ENCODE measurements around the gene ZNF516.

The ZNF516 gene

GRCh38 chr18:76475450-76476194 lies 19.4 kb downstream of the ZNF516 start:
- no peak for TF ChIP-seq CEBPB (IDR thresholded peaks at IDR 0.05)
- no peak for TF ChIP-seq TEAD4 (IDR thresholded peaks at IDR 0.05)
- TF ChIP-seq USF1 (IDR thresholded peaks at IDR 0.05), result no peak
- no peak for TF ChIP-seq EGR1 (IDR thresholded peaks at IDR 0.05)
- TF ChIP-seq CREB1 (IDR thresholded peaks at IDR 0.05; ENCODE audit: low read depth), result no peak
- no peak for TF ChIP-seq YY1 (IDR thresholded peaks at IDR 0.05; ENCODE audit: low read depth)
- no peak for TF ChIP-seq RAD21 (IDR thresholded peaks at IDR 0.05; ENCODE audit: low read depth)
- TF ChIP-seq TAF1 (IDR thresholded peaks at IDR 0.05; ENCODE audit: low read depth), result no peak
- TF ChIP-seq REST (IDR thresholded peaks at IDR 0.05; ENCODE audit: low read depth), result no peak
- TF ChIP-seq TCF12 (IDR thresholded peaks at IDR 0.05; ENCODE audit: low read depth), result no peak
- no peak for TF ChIP-seq EP300 (IDR thresholded peaks at IDR 0.05; ENCODE audit: borderline replicate concordance)
- no peak for TF ChIP-seq ZBTB7A (IDR thresholded peaks at IDR 0.05; ENCODE audit: low read depth)
- TF ChIP-seq FOXM1 (IDR thresholded peaks at IDR 0.05; ENCODE audit: borderline replicate concordance, low read depth), result no peak
- TF ChIP-seq MAX (IDR thresholded peaks at IDR 0.05), result no peak
- no peak for TF ChIP-seq NFIC (IDR thresholded peaks at IDR 0.05)

- TF ChIP-seq REST (IDR thresholded peaks at IDR 0.05; ENCODE audit: low read depth) (no peak), NFIC (IDR thresholded peaks at IDR 0.05) (no peak), RAD21 (IDR thresholded peaks at IDR 0.05; ENCODE audit: low read depth) (no peak), EGR1 (IDR thresholded peaks at IDR 0.05) (no peak), YY1 (IDR thresholded peaks at IDR 0.05; ENCODE audit: low read depth) (no peak), FOXM1 (IDR thresholded peaks at IDR 0.05; ENCODE audit: borderline replicate concordance, low read depth) (no peak), EP300 (IDR thresholded peaks at IDR 0.05; ENCODE audit: borderline replicate concordance) (no peak), CREB1 (IDR thresholded peaks at IDR 0.05; ENCODE audit: low read depth) (no peak), TCF12 (IDR thresholded peaks at IDR 0.05; ENCODE audit: low read depth) (no peak), TEAD4 (IDR thresholded peaks at IDR 0.05) (no peak), CEBPB (IDR thresholded peaks at IDR 0.05) (no peak), USF1 (IDR thresholded peaks at IDR 0.05) (no peak), MAX (IDR thresholded peaks at IDR 0.05) (no peak)
Observed at GRCh38 chr18:76474824-76475223, 20.2 kb downstream of the ZNF516 start.

GRCh38 chr18:76472829-76473228 lies 22.2 kb downstream of the ZNF516 start:
- TF ChIP-seq USF1 (IDR thresholded peaks at IDR 0.05) (no peak), YY1 (IDR thresholded peaks at IDR 0.05; ENCODE audit: low read depth) (no peak), ZBTB7A (IDR thresholded peaks at IDR 0.05; ENCODE audit: low read depth) (no peak), NFIC (IDR thresholded peaks at IDR 0.05) (no peak), CREB1 (IDR thresholded peaks at IDR 0.05; ENCODE audit: low read depth) (no peak), TEAD4 (IDR thresholded peaks at IDR 0.05) (no peak), CEBPB (IDR thresholded peaks at IDR 0.05) (no peak), TCF12 (IDR thresholded peaks at IDR 0.05; ENCODE audit: low read depth) (no peak), RAD21 (IDR thresholded peaks at IDR 0.05; ENCODE audit: low read depth) (no peak), EP300 (IDR thresholded peaks at IDR 0.05; ENCODE audit: borderline replicate concordance) (no peak), TAF1 (IDR thresholded peaks at IDR 0.05; ENCODE audit: low read depth) (no peak)

GRCh38 chr18:76471593-76471992 lies 23.4 kb downstream of the ZNF516 start:
- TF ChIP-seq CREB1 (IDR thresholded peaks at IDR 0.05; ENCODE audit: low read depth) (no peak), EGR1 (IDR thresholded peaks at IDR 0.05) (no peak), FOXM1 (IDR thresholded peaks at IDR 0.05; ENCODE audit: borderline replicate concordance, low read depth) (no peak), REST (IDR thresholded peaks at IDR 0.05; ENCODE audit: low read depth) (no peak), TAF1 (IDR thresholded peaks at IDR 0.05; ENCODE audit: low read depth) (no peak), ZBTB7A (IDR thresholded peaks at IDR 0.05; ENCODE audit: low read depth) (no peak)
